Fibroblast of pulmonary artery (primary cell): ENCODE data around the gene RNF208.
"Not testable (repeated sequence)": the region's sequence is repeated elsewhere in the genome, so short reads cannot be mapped to it uniquely, and the experiment has no call there.

ENCODE experiments used
- DNase-seq: peaks from one replicate; pipeline ENCODE4 v3.0.0-alpha.2; 2010; ENCODE audit warnings: low read depth
- H3K4me3 ChIP-seq: replicated peaks from 2 replicates; pipeline ENCODE4 v1.5.1; 2011; ENCODE audit warnings: low read depth, mild to moderate bottlenecking, control low read depth, low read length, moderate library complexity
- CTCF ChIP-seq: IDR thresholded peaks from 2 replicates; pipeline ENCODE4 v1.5.1; 2011; ENCODE audit warnings: mild to moderate bottlenecking, control low read depth, low read length, inconsistent platforms; ENCODE audit errors: missing control alignments

RNF208 gene

GRCh38 chr9:137245450-137246421, 23.7 kb upstream of the RNF208 start:
- TF ChIP-seq CTCF, result no peak
- no peak overlapping the region for H3K4me3 ChIP-seq
- no peak for DNase-seq

GRCh38 chr9:137244486-137245449, 22.7 kb upstream of the RNF208 start:
- no peak for TF ChIP-seq CTCF
- no peak overlapping the region for H3K4me3 ChIP-seq
- DNase-seq, result no peak

- TF ChIP-seq CTCF, result no peak
- H3K4me3 ChIP-seq, result no peak overlapping the region
- DNase-seq, result no peak
These were observed 21.8 kb upstream of the RNF208 start for GRCh38 chr9:137243626-137244485.

- peak overlapping the region; percentile 81 for H3K4me3 ChIP-seq
- DNase-seq, result not testable (repeated sequence)
These were observed 21.2 kb upstream of the RNF208 start for GRCh38 chr9:137243266-137243625.

- no peak for DNase-seq
- no peak for TF ChIP-seq CTCF
- peak overlapping the region; percentile 81 for H3K4me3 ChIP-seq
These were observed 20.5 kb upstream of the RNF208 start for GRCh38 chr9:137242269-137243203.

GRCh38 chr9:137241490-137242268, 19.6 kb upstream of the RNF208 start:
- DNase-seq, result peak; percentile 33
- H3K4me3 ChIP-seq, result peak overlapping the region; percentile 81
- TF ChIP-seq CTCF, result no peak
